HepG2 (cell line): Measurements from ENCODE around the gene PTRHD1. TPM values are rescaled to one million over a fixed set of nuclear protein-coding genes. Genes with fewer than 3 reads are reported as not detected.

Experiments
- CENPT ChIP-seq: sonication (generic); formaldehyde crosslinking; IDR thresholded peaks from 2 replicates; pipeline ENCODE4 v1.8.0; 2022; ENCODE audit warnings: low read depth, mild to moderate bottlenecking, moderate library complexity, missing genetic modification reagents
- HIC2 ChIP-seq: sonication (generic); formaldehyde crosslinking; IDR thresholded peaks from 2 replicates; pipeline ENCODE4 v1.9.0; 2022; ENCODE audit warnings: low read depth, missing genetic modification reagents
- KDM5A ChIP-seq: fragments of 200-600 bp; sonication (generic); IDR thresholded peaks from 2 replicates; pipeline ENCODE4 v1.7.0; 2018; ENCODE audit warnings: antibody characterized with exemption, mild to moderate bottlenecking, low read length, borderline replicate concordance
- MTERF4 ChIP-seq: sonication (generic); formaldehyde crosslinking; IDR thresholded peaks from 2 replicates; pipeline ENCODE4 v1.8.0; 2023; ENCODE audit warnings: mild to moderate bottlenecking, missing genetic modification reagents
- MTF2 ChIP-seq: sonication (generic); formaldehyde crosslinking; IDR thresholded peaks from 2 replicates; pipeline ENCODE4 v1.5.0; 2020; ENCODE audit warnings: missing genetic modification reagents, borderline replicate concordance
- RBM39 ChIP-seq: fragments of 200-400 bp; formaldehyde crosslinking; IDR thresholded peaks from one replicate; pipeline ENCODE4 v1.6.1; 2018; ENCODE audit warnings: antibody characterized with exemption, mild to moderate bottlenecking, low read depth, low read length; ENCODE audit not compliant: poor library complexity, severe bottlenecking
- ZNF18 ChIP-seq: sonication (generic); formaldehyde crosslinking; IDR thresholded peaks from 2 replicates; pipeline ENCODE4 v1.8.0; 2022; ENCODE audit warnings: mild to moderate bottlenecking, missing genetic modification reagents; ENCODE audit not compliant: insufficient replicate concordance
- ZNF296 ChIP-seq: sonication (generic); formaldehyde crosslinking; conservative IDR thresholded peaks from 2 replicates; pipeline ENCODE4 v1.5.0; 2020; ENCODE audit warnings: mild to moderate bottlenecking, missing genetic modification reagents
- ZNF883 ChIP-seq: sonication (generic); formaldehyde crosslinking; IDR thresholded peaks from 2 replicates; pipeline ENCODE4 v1.5.1; 2020; ENCODE audit warnings: mild to moderate bottlenecking, missing genetic modification reagents; ENCODE audit errors: not compliant biosample characterization
- polyA plus RNA-seq, 8 experiments: library from polyadenylated mRNA; depleted of rRNA in 3 of 8; stranded (reverse) in 7 of 8; unstranded in 1 of 8; fragments of >200 nt; fragmentation: Illumina TruSeq in 4 of 8; extraction: Trizol in 4 of 8; gene quantifications; 2 replicates each; pipeline versions ENCODE4 v1.2.1 to v1.2.3, GENCODE V29; 2011 to 2016; ENCODE audit warnings: low read depth in 4 of 8, missing spikeins in 1 of 8, mixed read lengths in 1 of 8; ENCODE audit not compliant: insufficient read depth in 1 of 8
- total RNA-seq, 5 experiments: library from RNA; depleted of rRNA; stranded (reverse); fragments of >200 nt; fragmentation: Illumina TruSeq; extraction: Trizol; gene quantifications; 2 replicates each; pipeline ENCODE4 v1.2.3, GENCODE V29; 2016; ENCODE audit warnings: low read depth in 1 of 5

Gene PTRHD1
- total and polyA plus RNA-seq, 2 of the 13 experiments (the other 11 are each of a cell fraction or from before 2014, with no cell fraction given): 72.6 to 90.8 TPM

- TF ChIP-seq KDM5A (0 out of 2 replicates have a peak, but pooled peaks have one; percentile 55), HIC2 (CRISPR knock-in tag) (no peak), ZNF883 (CRISPR knock-in tag) (peak; percentile 15), RBM39 (no peak), MTF2 (CRISPR knock-in tag) (0 out of 2 replicates have a peak, but pooled peaks have one; percentile 24), ZNF296 (CRISPR knock-in tag) (0 out of 2 replicates have a peak, but pooled peaks have one; percentile 59), CENPT (CRISPR knock-in tag) (0 out of 2 replicates have a peak, but pooled peaks have one; percentile 8), MTERF4 (CRISPR knock-in tag) (0 out of 2 replicates have a peak, but pooled peaks have one; percentile 74), ZNF18 (peak; percentile 34)
- TF ChIP-seq, all 625 proteins: peak for 13
Measured at GRCh38 chr2:24793761-24794435, 707 bp upstream of the PTRHD1 start (continued).
